HG02885 (cell line): ENCODE measurements around the gene FBXO11.

ENCODE experiments used
- ATAC-seq: cut with Tn5 transposase; IDR thresholded peaks from one replicate; pipeline ENCODE4 v1.9.1; 2021; ENCODE audit warnings: mild to moderate bottlenecking; ENCODE audit not compliant: unreplicated experiment, poor library complexity

The FBXO11 gene

GRCh38 chr2:47744074-47744473 lies 162.2 kb downstream of the FBXO11 start:
- ATAC-seq, result no peak

DNA sequence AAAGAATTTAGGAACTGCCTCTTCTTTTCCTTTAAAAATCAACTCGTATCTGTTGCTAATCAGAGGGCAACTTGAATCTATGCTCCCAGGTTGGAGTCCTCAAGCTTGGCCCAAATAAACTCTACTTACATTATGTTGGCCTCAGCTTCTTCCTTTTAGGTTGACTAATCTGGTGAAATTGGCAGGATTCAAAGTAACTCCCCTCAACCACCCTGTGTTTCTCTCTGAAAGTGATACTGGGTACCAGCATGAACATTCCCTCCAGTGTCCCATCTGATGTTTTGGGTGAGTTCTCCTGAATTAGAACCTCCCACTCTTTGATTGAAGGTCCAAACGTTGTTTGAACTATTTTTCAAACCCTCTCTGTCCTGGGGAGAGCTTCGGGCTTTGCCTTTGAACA lies 164.7 kb downstream of the FBXO11 start:
- peak; percentile 23 for ATAC-seq

GRCh38 chr2:47741101-47741500 lies 165.2 kb downstream of the FBXO11 start:
- no peak for ATAC-seq
